ENCODE data around the gene NCAM1. TPM values are rescaled to one million over a fixed set of nuclear protein-coding genes. Genes with fewer than 3 reads are reported as not detected.
"Not testable (repeated sequence)": the region's sequence is repeated elsewhere in the genome, so short reads cannot be mapped to it uniquely, and the experiment has no call there.

The NCAM1 gene
- total and polyA plus RNA-seq, 8 donors: 1.2 to 19.6 (median 3.6) TPM

- TF ChIP-seq CTCF (IDR thresholded peaks at IDR 0.05): no peak
- FAIRE-seq: no peak
- no peak for DNase-seq
- H3K9me3 ChIP-seq: no peaks in the 10 kb centered on the region
- no peaks in the 10 kb centered on the region for H3K36me3 ChIP-seq
- no peaks in the 10 kb centered on the region for H3K4me1 ChIP-seq
- 73 to 85% methylated on average over 2 of the region's 2 CpGs for WGBS, 2 donors
- ATAC-seq: no peak
- no peak overlapping the region for H3K27ac ChIP-seq
- H3K27me3 ChIP-seq: peaks cover 0 to 10% (median 0%) of the 10 kb centered on the region in 4 donors
- intact Hi-C loops (cut with DNase I): no loop called here
- H3K4me3 ChIP-seq: no peak overlapping the region
Observed at GRCh38 chr11:113296447-113297205, 335.4 kb downstream of the NCAM1 start.

- H3K4me3 ChIP-seq; ATAC-seq; H3K27ac ChIP-seq; FAIRE-seq; intact Hi-C loops (cut with DNase I); H3K27me3 ChIP-seq; DNase-seq; H3K9me3 ChIP-seq; H3K4me1 ChIP-seq; H3K36me3 ChIP-seq: not testable (repeated sequence)
- WGBS, 2 donors: 70 to 78% methylated on average over 3 of the region's 3 CpGs
Observed at GRCh38 chr11:113298496-113298895, 337.3 kb downstream of the NCAM1 start.

- H3K4me3 ChIP-seq: no peak overlapping the region
Observed at GRCh38 chr11:113304916-113305315, 343.7 kb downstream of the NCAM1 start.

GRCh38 chr11:113305440-113306336 lies 344.5 kb downstream of the NCAM1 start:
- peak; percentile 77 to 94 (median 87) for TF ChIP-seq CTCF (IDR thresholded peaks at IDR 0.05)
- Histone ChIP-seq H3K36me3 (no peaks in the 10 kb centered on the region), H3K27me3 (no peaks in the 10 kb centered on the region), H3K4me1 (no peaks in the 10 kb centered on the region), H3K27ac (no peak overlapping the region), H3K4me3 (no peak overlapping the region), H3K9me3 (no peaks in the 10 kb centered on the region)
- intact Hi-C loops (cut with DNase I): loop anchor here in 2 of 3 donors (5.0 kb wide), 2 partner anchors 227 to 427 kb away; no protein-coding TSS in a partner anchor
- DNase-seq: peak; percentile 56 to 90 (median 80)
- ATAC-seq: peak; percentile 92 to 100 (median 98)
- 36 to 43% methylated on average over 12 of the region's 12 CpGs for WGBS, 2 donors
- FAIRE-seq: no peak

More at GRCh38 chr11:113304916-113305315, 343.7 kb downstream of the NCAM1 start:
- ATAC-seq (no peak), FAIRE-seq (no peak), DNase-seq (no peak)
- Histone ChIP-seq H3K36me3 (no peaks in the 10 kb centered on the region), H3K27me3 (no peaks in the 10 kb centered on the region), H3K9me3 (no peaks in the 10 kb centered on the region), H3K27ac (no peak overlapping the region), H3K4me1 (no peaks in the 10 kb centered on the region)
- TF ChIP-seq CTCF (IDR thresholded peaks at IDR 0.05): no peak
- intact Hi-C loops (cut with DNase I): loop anchor here in 2 of 3 donors (5.0 kb wide), 2 partner anchors 227 to 427 kb away; no protein-coding TSS in a partner anchor

GRCh38 chr11:113308601-113309000 lies 347.4 kb downstream of the NCAM1 start:
- DNase-seq (no peak), FAIRE-seq (no peak), ATAC-seq (no peak)
- no peak for TF ChIP-seq CTCF (IDR thresholded peaks at IDR 0.05)
- WGBS, 2 donors: 27 to 38% methylated on average over 2 of the region's 2 CpGs
- Histone ChIP-seq H3K27ac (no peak overlapping the region), H3K4me3 (no peak overlapping the region), H3K9me3 (no peaks in the 10 kb centered on the region), H3K36me3 (no peaks in the 10 kb centered on the region), H3K27me3 (no peaks in the 10 kb centered on the region), H3K4me1 (no peaks in the 10 kb centered on the region)
- intact Hi-C loops (cut with DNase I): loop anchor here in 2 of 3 donors (5.0 kb wide), 2 partner anchors 224 to 424 kb away; no protein-coding TSS in a partner anchor

Data from pancreas (tissue), 10 donors.